T-helper 1 cell treated with Interleukin-12 subunit alpha and Interleukin-12 subunit beta and Interleukin-4 antibody, amounts not matched to agents 30 ng/mL and 1 ng/mL, for 36 hours (primary cell): Measurements from ENCODE around the gene HELZ. TPM values are rescaled to one million over a fixed set of nuclear protein-coding genes. Genes with fewer than 3 reads are reported as not detected.
"Not testable (repeated sequence)": the region's sequence is repeated elsewhere in the genome, so short reads cannot be mapped to it uniquely, and the experiment has no call there.

Experiments used
- intact Hi-C: fragments of 100-400 bp; cut with micrococcal nuclease; formaldehyde crosslinking; loops from one replicate; pipeline ENCODE4 v1.15.1; 2024
- total RNA-seq: library from RNA; stranded (reverse); gene quantifications from 2 replicates; pipeline ENCODE4 v1.2.3, GENCODE V29; 2022

The HELZ gene
- total RNA-seq, 1 donor from 2014 or later = 85.8 TPM

DNA sequence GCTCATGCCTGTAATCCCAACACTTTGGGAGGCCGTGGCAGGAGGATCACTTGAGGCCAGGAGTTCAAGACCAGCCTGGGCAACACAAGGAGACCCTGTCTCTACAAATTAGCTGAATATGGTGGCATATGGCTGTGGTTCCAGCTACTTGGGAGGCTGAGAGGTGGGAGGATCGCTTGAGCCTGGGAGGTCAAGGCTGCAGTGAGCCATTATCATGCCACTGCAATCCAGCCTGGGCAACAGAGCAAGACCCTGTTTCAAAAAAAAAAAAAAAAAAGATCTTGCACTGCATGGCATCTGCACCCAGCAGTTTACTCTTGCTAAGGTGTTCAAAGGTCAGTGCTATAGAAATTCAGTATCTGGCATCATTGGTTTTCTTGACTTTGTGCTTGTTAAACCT, 26.2 kb upstream of the HELZ start:
- intact Hi-C loops = not testable (repeated sequence)

DNA sequence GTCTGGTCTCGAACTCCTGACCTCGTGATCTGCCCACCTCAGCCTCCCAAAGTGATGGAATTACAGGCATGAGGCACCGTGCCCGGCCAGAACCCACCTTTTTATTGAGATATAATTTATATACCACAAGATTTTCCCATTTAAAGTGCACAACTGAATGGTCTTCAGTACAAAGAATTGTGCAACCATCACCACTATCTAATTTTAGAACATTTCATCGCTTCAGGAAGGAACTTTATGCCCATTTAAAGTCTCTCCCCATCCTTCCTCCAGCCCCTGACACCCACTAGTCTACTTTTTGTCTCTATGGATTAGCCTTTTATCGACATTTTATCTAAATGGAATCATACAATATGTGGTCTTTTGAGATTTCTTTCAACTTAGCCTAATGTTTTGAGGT, 25.4 kb upstream of the HELZ start:
- intact Hi-C loops = no loop called here

DNA sequence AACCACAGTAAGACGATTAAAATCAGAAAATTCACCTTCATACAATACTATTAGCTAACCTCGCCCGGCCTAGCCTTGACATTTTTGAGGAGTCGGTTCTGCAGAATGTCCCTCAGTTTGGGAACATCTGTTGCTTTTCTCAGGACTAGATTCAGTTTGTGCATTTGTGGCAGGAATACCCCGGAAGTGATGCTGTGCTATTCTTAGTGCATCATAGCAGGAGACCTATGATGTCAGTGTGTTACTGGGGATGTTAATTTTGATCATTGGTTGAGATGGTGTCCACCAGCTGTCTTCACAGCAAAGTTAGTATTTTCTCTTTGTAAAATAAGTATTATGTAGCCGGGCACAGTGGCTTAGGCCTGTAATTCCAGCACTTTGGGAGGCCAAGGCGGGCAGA, 21.5 kb upstream of the HELZ start:
- intact Hi-C loops = no loop called here

DNA sequence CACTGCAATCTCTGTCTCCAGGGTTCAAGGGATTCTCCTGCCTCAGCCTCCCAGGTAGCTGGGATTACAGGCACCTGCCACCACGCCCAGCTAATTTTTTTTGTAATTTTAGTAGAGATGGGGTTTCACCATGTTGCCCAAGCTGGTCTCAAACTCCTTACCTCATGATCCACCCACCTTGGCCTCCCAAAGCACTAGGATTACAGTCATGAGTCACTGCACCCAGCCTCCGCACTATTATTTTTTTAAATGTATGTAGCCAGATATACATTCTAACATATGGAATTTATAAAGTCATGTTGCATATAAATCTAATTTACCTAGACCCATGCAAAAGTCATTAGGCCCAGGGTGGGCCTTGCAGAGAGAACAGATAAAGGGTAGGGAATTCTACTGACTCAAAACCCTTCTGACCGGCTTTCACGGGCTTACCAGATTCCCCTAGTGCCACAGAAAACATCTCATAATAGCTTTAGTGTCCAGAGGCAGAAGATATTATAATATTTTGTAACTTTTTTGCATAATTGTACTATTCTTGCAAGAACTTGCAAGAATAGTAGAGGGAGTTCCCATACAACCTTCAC, 20.5 kb upstream of the HELZ start:
- intact Hi-C loops = no loop called here

DNA sequence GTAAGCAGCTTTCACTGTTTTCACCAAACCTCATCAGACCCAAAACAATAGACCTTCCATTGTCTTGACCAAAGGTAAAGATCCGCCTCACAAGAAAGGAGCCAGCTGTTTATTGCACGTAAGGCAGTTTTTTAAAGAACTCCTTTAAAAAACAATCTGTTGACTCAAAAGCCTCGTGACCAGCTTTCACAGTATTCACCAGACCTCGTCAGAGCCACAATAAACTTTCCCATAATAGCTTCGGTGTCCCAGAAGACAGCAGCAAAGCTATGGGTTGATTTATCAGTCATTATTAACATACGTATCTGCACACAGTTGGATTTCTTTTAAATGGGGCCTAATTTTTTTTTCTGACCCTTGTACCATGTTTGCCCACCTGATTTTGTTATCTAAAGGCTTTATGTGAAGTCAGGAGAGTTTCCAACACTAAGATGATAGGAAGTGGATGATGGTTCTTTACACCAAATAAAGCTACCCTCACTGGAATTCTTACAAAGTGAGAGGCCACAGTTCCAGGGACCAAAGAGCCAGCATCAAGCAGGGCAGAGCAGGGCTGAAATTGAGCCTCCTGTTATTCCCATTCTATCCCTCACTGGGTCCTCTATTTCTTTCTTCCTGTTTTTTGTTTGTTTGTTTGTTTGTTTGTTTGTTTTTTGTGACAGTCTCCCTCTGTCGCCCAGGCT, 17.6 kb upstream of the HELZ start:
- intact Hi-C loops = no loop called here

DNA sequence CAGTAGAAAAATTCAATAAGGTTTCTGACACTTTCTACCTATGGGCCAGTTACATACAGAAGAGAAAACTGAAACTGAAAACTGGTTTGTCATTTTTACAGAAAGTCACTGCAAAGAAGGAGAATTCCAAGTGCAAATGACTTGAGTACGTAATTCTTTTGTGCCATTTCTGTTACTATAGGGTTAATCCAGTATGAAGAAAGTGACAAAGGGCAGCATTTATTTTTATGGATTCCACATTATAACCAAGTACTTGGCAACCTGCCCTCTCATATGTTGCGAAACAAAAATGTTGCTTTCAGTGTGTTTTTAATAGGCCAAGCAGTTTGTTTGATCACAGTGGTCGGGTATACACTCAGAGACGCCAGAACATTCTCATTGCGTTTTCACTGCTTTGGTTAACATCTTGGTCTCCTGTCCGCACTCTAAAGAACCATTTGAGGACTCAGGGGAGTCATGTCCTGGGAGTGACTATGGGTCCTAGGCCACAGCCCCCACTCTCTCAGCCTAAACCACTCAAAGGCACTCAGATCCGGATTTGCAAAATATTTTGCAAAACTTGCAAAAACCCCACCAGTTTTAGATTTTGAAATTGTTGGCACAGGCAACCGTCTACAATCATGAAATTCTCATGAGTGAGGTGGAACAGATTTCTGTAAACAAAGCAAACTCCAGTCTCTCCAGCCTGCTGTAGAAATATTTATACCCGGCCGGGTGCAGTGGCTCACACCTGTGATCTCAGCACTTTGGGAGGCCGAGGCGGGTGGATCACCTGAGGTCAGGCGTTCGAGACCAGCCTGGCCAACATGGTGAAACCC, 15.4 kb upstream of the HELZ start:
- intact Hi-C loops = loop anchor here (1.0 kb wide), 1 partner anchor 39 kb away; no protein-coding TSS in a partner anchor

DNA sequence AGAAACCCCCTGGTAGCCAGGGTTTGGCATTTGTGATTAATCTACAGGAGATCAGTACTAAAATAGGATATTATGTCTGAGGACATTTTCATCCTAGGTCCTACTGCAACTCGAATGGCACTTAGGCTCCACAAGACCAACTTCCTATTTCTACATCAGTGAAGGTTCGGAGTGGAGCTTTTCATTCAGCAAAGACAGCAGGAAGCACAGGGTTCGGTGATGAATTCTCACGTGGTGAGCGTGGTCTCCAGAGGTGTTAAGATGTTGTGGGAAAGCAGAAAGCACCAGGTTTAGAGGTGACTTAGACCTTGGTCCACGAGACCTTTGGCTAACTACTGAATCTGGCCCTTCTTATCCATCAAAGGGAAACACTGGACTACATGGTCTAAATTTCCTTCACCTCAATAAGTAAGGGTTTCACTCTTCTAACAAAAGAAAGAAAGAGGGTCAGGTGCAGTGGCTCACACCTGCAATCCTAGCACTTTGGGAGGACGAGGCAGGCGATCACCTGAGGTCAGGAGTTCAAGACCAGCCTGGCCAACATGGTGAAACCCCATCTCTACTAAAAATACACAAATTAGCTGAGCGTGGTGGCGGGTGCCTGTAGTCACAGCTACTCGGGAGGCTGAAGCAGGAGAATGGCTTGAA, 13.9 kb upstream of the HELZ start:
- intact Hi-C loops = loop anchor here (1.0 kb wide), 1 partner anchor 14 kb away; the partner anchor contains the start of gene HELZ

DNA sequence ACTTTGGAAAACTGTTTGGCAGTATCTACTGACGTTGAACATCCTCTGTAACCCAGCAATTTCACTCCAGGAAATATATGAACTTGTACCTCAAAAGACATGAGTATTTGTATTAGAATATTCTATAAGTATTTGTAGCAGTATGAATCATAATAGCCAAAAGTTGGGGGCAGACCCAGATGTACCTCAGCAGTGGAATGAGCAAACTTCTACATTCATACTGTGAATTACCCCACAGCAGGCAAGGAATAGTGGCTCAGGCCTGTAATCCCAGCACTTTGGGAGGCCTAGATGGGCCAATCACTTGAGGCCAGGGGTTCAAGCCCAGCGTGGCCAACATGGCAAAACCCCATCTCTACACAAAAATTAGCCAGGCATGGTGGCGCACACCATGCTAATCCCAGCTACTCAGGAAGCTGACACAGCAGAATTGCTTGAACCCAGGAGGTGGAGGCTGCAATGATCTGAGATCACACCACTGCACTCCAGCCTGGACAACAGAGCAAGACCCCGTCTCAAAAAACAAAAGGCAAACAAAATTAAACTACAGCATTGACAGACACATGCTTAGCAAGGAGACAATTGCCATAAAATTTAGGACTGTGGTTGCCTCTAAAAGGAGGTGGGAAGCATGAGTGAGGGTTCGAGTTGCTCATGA, 11.2 kb upstream of the HELZ start:
- intact Hi-C loops = no loop called here

DNA sequence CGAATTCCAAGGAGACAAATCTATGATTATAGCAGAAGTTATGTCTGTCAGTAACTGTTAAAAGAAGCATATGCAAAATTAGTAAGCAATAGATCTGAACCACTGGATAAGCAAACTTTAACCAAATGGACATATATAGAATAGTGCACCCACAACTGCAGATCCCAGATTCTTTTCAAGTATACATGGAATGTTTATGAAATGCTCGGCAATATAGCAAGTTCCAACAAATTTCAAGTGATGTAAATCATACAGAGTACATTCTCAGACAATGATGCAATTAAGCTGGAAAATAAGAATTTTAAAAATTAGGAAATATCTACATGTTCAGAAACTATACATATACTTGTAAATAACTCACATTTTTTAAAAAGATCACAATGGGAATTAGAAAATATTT, 8.4 kb upstream of the HELZ start:
- intact Hi-C loops = no loop called here

DNA sequence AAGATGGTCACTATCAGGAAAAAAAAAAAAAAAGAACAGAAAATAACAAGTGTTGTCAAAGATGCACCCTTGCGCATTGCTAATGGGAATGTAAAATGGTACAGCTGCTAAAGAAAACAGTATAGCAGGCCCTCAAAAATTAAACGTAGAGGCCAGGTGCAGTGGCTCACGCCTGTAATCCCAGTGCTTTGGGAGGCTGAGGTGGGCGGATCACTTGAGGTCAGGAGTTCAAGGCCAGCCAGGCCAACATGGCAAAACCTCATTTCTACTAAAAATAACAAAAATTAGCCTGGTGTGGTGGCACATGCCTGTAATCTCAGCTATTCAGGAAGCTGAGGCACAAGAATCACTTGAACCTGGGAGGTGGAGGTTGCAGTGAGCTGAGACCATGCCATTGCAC, 6.6 kb upstream of the HELZ start:
- intact Hi-C loops = not testable (repeated sequence)

DNA sequence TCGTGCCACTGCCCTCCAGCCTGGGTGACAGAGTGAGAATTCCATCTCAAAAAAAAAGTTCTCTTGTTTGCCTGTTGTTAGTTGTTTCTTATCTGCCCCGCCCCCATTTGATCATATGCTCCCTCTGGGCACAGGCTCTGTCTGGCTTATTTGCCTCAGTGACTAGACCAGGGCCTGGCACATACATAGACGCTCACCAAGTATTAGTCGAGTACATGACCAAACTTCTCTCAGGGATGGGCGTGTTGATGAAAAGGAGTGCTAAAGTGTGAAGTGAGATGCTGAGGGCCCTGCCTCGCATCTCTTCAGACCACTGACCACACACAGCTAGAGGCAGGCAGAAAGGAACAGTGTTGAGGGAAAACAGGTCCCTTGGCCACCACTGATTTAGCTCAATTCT, 3.3 kb upstream of the HELZ start:
- intact Hi-C loops = loop anchor here (10.0 kb wide), 1 partner anchor 197 kb away; no protein-coding TSS in a partner anchor

DNA sequence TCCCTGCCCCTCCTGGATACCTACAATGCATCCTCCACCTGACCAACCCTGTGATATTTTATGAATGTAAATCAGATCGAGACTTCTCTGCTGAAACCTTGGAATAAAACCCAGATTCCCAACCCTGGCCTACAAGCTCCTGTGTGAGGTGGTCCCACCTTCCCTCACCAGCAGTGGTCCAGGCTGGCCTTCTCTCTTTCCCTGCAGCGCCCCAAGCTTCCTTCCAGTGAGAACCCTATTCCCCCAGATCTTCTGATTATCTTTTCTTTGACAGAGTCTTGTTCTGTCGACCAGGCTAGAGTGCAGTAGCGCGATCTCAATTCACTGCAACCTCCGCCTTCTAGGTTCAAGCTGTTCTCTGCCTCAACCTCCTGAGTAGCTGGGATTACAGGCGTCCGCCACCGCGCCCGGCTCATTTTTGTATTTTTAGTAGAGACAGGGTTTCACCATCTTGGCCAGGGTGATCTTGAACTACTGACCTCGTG, 2.5 kb upstream of the HELZ start:
- intact Hi-C loops = loop anchor here (10.0 kb wide), 1 partner anchor 197 kb away; no protein-coding TSS in a partner anchor

DNA sequence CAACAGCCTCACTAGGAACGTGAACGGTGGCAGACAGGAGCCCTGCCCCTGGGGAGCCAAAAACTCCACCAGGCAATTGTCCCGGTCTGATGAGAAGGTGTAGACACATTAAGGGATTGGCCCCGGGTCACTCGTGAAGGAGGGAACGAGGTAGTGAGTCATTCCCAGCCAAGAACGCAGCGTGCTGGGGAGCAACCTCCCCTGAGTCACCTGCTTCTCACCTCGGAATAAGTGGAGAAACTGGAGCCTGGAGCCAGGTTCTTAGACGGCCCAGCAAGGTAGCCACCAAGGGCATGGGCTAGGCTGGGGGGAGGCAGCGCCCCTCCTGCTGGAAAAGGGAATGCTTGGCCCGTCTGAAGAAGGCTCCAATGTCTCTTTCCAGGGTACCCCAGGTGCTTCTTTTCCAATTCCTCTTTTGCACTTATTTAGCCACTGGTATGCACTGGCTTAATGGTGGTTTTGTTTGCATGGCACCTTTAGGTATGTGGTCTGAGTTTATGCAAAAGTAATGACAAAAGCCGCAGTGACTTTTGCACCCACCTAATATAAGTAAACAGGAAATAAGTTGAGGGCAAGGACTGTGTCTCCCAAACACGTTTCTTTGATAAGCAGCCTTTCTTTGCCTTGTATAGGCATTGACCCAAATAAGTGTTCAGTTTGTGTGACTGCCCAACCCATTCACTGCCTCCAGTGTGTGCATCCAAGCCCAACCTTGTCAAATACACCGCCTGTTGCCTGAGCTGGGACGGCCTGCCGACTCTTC, 1.8 kb upstream of the HELZ start:
- intact Hi-C loops = loop anchor here (10.0 kb wide), 1 partner anchor 198 kb away; no protein-coding TSS in a partner anchor

DNA sequence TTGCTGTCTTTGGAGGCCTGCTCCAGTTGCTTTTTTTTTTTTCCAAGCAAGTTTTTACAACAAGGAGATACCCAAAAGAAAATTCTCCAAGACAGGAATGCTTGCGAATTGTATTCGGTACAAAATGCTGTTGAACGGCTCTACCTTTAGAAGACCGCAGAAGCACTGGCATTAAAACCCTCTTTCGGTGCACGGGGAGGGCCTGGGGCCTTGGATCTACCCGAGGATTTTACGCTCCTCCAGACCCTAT, 1.3 kb upstream of the HELZ start:
- intact Hi-C loops = loop anchor here (10.0 kb wide), 1 partner anchor 198 kb away; no protein-coding TSS in a partner anchor

DNA sequence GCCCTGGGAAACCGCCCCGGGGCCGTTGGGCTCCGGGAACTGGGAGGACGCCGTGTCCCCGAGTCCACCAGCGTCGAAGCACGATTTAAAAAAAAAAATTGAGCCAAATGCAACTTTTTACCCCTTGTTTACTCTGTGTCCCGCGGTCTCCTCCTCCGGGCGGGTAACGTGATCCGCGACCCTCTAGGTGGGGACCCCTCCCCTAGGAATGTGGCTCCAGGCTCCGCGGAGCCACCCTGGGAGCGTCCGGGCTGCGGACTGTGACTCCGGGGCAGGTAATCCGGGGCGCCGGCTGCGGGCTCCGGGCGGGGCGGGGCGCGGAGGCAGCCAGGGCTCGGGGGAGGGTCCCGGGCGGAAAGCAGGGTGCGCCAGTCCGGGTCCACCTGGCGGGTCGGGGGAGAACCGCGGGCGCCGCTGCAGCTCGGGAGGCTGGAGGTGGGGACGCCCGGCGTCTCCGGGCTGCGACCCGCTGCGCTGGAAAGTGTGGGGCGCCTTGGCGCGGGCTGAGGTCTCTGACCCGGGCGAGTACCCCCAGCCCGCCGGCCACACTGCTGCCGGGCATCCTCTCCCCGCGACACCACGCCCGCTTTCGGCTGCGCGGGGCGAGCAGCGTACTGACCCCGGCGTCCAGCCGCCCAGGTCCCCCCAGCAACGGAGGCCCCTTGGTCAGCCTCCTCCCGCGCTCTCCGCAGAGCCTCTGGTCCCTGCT, 852 bp upstream of the HELZ start:
- intact Hi-C loops = loop anchor here (1.0 to 10.0 kb wide), 6 partner anchors 12 to 579 kb away; partner anchors contain the start of genes BPTF, NOL11 and PSMD12

DNA sequence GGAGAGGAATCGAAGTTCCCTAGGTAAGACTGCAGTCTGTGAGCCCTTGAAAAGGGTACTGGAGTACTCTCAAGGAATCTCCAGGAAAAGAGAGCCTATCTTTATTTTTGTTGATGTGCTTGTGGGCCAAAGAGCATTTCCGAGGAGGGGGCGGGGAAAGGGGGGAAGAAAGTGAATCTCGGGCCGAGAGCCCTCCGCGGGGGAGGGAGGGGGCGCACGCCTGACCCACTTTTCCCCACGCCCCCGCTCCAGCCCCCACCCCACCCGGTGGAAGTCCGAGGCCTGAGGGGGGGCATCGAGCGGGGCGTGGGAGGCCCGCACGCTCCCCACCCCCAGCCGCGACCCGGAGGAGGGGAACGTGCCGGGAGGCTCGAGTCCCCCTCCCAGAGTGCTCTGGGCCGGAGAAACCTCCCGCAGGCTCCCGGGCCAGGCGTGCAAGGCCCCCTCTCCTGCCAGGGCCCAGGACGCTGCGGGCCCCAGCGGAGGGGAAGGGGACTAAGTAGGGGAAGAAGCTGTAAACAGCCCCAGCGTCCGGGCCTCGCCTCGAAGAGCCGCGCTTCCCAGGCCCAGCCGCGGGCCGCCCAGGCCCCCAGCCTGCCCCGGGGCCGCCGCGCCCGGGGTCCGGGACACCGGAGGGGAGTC, 444 bp downstream of the HELZ start:
- intact Hi-C loops = loop anchor here (1.0 to 10.0 kb wide), 6 partner anchors 14 to 581 kb away; partner anchors contain the start of genes BPTF, NOL11 and PSMD12

DNA sequence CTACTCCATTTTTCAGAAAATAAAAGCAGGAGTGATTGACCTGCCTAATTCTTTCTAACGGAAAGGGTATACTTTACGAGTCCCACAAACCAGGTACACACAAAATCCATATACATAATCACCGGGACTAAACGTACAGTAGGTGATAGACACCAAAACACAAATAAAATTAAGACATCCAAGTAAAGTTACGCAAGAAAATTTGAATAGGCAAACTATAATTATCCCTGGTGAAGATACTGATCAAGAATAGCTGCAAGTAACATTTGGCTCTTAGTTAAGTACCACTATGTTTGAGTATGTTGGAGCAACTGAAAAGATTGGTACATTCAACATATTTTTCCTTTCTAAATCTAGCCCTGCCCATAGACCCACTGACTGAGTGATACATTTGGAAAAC, 1.7 kb downstream of the HELZ start:
- intact Hi-C loops = loop anchor here (10.0 kb wide), 1 partner anchor 202 kb away; no protein-coding TSS in a partner anchor

DNA sequence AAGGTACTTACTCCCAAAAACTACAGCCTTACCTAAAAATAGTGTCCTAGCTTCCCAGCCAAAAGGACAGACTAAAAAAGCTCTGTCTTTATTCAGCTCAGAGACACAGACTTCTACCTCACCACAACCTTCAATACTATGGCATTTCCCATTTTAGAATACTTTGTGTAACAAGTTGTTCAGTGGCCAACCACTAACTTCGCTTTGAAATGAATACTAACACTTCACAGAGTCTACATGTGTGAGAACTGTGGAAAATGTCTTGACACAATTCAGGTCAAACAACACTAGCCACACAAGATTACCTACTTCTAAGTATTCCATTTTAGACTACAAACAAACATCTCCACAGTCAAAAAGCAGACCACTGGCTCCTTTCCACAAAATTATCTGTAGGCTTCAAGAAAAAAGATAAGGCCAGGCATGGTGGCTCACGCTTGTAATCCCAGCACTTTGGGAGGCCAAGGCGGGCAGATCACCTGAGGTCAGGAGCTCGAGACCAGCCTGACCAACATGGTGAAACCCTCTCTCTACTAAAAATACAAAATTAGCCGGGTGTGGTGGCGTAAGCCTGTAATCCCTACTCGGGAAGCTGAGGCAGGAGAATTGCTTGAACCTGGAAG, 3.2 kb downstream of the HELZ start:
- intact Hi-C loops = loop anchor here (10.0 kb wide), 1 partner anchor 203 kb away; no protein-coding TSS in a partner anchor
